ENCODE measurements around the gene ZNF112. TPM values are rescaled to one million over a fixed set of nuclear protein-coding genes. Genes with fewer than 3 reads are reported as not detected.
"Not testable (repeated sequence)": the region's sequence is repeated elsewhere in the genome, so short reads cannot be mapped to it uniquely, and the experiment has no call there.

Gene ZNF112
- 5.6 and 5.7 TPM in 2 replicates for total RNA-seq (2022)
- percentile 65 among the genes with signal in this experiment for Bru-seq, nascent RNA
- BruChase-seq, experiment 1, labeled RNA remaining after a 6-hour chase: percentile 78 among the genes with signal in this experiment
- percentile 78 among the genes with signal in this experiment for BruChase-seq, experiment 2, labeled RNA remaining after a 2-hour chase
- long read RNA-seq, partial matches to known transcripts: 0 of 4 reads
- long read RNA-seq, other reads (novel, unspliced or antisense): 1 of 4 reads

DNA sequence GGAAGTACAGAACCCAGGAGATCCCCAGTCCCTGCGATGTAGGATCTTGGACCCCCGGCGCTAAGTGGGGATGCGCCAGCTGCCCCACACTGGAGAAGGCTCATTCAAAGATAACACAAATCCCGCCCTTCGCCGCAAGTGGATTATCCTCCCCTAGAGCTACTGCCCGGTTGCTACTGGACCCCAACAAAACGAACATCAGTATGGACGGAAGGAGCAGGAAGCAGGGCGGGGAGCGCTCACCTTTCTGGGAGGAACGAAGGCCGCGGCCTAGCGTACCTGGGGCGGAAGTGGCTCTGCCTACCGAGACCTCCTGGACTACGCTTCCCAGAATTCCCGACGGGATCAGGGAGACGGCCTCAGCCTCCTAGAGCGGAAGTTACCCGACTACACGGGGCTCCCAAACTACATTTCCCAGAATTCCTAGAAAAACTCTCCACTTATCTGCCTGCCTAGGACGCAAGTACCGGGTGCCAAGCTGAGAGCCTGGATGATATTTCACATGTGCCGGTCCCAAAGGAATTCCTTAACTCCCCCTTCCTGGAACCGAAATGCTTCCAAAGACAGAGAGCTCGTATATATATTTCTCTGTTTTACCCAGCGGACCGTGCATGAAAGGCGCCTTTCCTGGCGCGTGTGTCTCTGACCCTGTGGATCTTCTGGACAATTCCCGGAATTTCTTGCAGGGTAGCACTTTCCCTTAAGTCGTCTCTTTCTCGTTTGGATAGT is at the start of gene ZNF112:
TSS of gene ZNF112 (minus strand) at position 298 of the 729 bp plus-strand sequence. CDS start 16,141 bp downstream, outside the sequence.
- no peak for TF ChIP-seq CTCF (IDR thresholded peaks at IDR 0.05; ENCODE audit: unreplicated experiment)
- peaks cover 17% of the 10 kb centered on the region for H3K36me3 Mint-ChIP-seq (ENCODE audit: insufficient read depth, unreplicated experiment)
- peak; percentile 94 for DNase-seq
- intact Hi-C loops (cut with micrococcal nuclease; ENCODE audit: unreplicated experiment): loop anchor here (2.0 kb wide), 1 partner anchor 44 kb away; the partner anchor contains the start of gene ZNF285
- H3K27me3 Mint-ChIP-seq (ENCODE audit: unreplicated experiment): no peaks in the 10 kb centered on the region
- peak within 1 kb of the TSS; percentile 79 for H3K27ac Mint-ChIP-seq (ENCODE audit: unreplicated experiment)
- BruUV-seq (replicated peaks): no TSS peak
- CTCF ChIA-PET: no interaction called here
- no peaks in the 10 kb centered on the region for H3K4me1 Mint-ChIP-seq (ENCODE audit: low read depth, unreplicated experiment)
- peaks cover 9% of the 10 kb centered on the region for H3K9me3 Mint-ChIP-seq (ENCODE audit: low read depth, unreplicated experiment)
- H3K4me3 Mint-ChIP-seq (ENCODE audit: low read depth, unreplicated experiment): peak within 1 kb of the TSS; percentile 76

DNA sequence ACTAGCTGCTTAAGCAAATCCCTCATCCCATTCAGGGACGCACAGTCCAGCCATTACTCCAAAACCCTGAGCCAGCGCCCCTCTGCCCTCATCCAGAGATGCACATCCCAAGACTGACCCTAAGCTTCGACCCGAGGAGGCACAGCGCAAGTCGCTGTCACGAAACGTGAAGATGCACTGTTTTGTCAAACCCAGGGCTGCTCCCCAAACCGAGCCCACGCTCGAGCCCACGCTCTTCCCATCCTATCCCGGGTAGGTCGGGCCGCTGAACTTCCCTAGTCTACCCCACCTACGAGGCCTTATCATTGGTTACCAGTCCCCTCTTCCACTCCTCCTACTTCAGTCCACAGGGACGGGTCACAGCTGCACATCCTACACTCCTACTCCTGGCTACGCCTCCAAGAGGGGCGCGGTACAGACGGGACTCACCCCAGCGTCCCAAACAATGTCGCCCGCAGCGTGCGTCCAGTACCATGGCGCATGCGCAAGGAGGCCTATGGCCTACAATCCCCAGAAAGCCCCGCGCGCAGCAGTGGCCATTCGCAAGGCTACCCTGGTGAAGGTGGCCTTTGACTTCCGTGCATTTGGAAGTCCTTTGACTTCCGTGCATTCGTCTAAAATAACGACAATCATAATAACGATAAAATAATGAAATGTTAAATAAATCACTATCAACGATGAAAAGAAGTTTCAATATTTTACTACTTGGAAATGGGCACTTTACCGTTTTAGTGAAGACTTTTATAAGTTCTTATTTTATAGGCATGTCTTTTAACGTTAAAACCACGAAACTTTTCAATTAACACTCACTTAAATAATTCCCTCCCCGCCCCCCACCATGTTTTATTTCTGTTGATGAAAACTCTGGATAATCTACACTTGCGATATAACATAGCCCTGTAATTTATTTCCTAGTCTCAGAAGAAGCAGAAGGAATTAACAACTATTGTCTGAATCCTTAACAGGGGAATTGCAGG is 44.9 kb upstream of the ZNF112 start, which contains the start of gene ZNF285:
TSS of gene ZNF285 (minus strand) at position 470 of the 977 bp plus-strand sequence. CDS start 4,395 bp downstream, outside the sequence.
- Mint-ChIP-seq H3K36me3 (ENCODE audit: insufficient read depth, unreplicated experiment) (peaks cover 11% of the 10 kb centered on the region), H3K9me3 (ENCODE audit: low read depth, unreplicated experiment) (peaks cover 12% of the 10 kb centered on the region)
- TF ChIP-seq CTCF (IDR thresholded peaks at IDR 0.05; ENCODE audit: unreplicated experiment): no peak

DNA sequence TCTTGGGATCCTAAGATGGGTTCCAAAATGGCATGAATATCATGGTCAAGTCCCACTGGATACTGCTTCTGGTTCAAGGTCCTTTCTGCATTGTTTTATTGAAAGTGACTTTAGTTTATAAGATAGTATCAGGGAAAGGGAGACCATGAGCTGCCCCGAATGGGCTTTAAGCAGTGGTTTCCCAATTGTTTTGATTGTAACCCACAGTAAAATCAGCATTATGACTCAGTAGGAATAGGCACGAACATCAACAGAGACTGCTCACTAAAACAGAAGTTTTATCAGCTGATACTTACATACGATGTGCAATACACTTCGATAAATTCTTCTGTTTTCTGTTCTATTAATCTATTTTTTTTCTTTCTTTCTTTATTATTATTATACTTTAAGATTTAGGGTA is 32.8 kb upstream of the ZNF112 start:
- intact Hi-C loops (cut with micrococcal nuclease; ENCODE audit: unreplicated experiment); H3K27me3 Mint-ChIP-seq (ENCODE audit: unreplicated experiment); DNase-seq; H3K36me3 Mint-ChIP-seq (ENCODE audit: insufficient read depth, unreplicated experiment); H3K27ac Mint-ChIP-seq (ENCODE audit: unreplicated experiment); H3K4me1 Mint-ChIP-seq (ENCODE audit: low read depth, unreplicated experiment); CTCF ChIA-PET; H3K4me3 Mint-ChIP-seq (ENCODE audit: low read depth, unreplicated experiment); BruUV-seq (replicated peaks): not testable (repeated sequence)
- peaks cover 17% of the 10 kb centered on the region for H3K9me3 Mint-ChIP-seq (ENCODE audit: low read depth, unreplicated experiment)

More for the DNA sequence above, 44.9 kb upstream of the ZNF112 start, which contains the start of gene ZNF285:
- Mint-ChIP-seq H3K27ac (ENCODE audit: unreplicated experiment) (peak within 1 kb of the TSS; percentile 29), H3K27me3 (ENCODE audit: unreplicated experiment) (no peaks in the 10 kb centered on the region), H3K4me1 (ENCODE audit: low read depth, unreplicated experiment) (no peaks in the 10 kb centered on the region), H3K4me3 (ENCODE audit: low read depth, unreplicated experiment) (peak within 1 kb of the TSS; percentile 76)
- CTCF ChIA-PET: no interaction called here
- DNase-seq: peak; percentile 97
- intact Hi-C loops (cut with micrococcal nuclease; ENCODE audit: unreplicated experiment): loop anchor here (2.0 kb wide), 1 partner anchor 45 kb away; the partner anchor contains the start of gene ZNF112
- TSS peak; percentile 50 for BruUV-seq (replicated peaks)

DNA sequence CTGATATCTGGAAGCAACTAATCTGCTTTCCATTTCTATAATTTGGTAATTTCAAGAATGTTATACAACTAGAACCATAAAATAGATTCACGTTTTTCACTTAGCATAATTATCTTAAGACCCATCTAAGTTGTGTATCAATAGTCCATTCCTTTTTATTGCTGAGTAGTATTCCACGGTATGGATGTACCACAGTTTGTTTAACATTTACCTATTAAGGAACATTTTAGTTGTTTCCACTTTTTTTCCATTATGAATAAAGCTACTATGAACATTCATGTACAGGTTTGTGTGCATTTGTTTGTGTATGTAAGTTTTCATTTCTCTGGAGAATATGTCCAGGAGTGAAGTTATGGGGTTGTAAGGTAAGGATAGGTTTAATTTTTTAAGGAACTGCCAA is 18.3 kb upstream of the ZNF112 start:
- intact Hi-C loops (cut with micrococcal nuclease; ENCODE audit: unreplicated experiment): no loop called here
- no peak overlapping the region for H3K27ac Mint-ChIP-seq (ENCODE audit: unreplicated experiment)
- H3K36me3 Mint-ChIP-seq (ENCODE audit: insufficient read depth, unreplicated experiment): no peaks in the 10 kb centered on the region
- CTCF ChIA-PET: no interaction called here
- no peak for DNase-seq
- BruUV-seq (replicated peaks): no TSS peak
- H3K9me3 Mint-ChIP-seq (ENCODE audit: low read depth, unreplicated experiment): peaks cover 6% of the 10 kb centered on the region
- H3K4me3 Mint-ChIP-seq (ENCODE audit: low read depth, unreplicated experiment): no peak overlapping the region
- H3K27me3 Mint-ChIP-seq (ENCODE audit: unreplicated experiment): no peaks in the 10 kb centered on the region
- no peak for TF ChIP-seq CTCF (IDR thresholded peaks at IDR 0.05; ENCODE audit: unreplicated experiment)
- no peaks in the 10 kb centered on the region for H3K4me1 Mint-ChIP-seq (ENCODE audit: low read depth, unreplicated experiment)

Measured in Calu3 (cell line).